ENCODE results near the gene CRY2. TPM values are rescaled to one million over a fixed set of nuclear protein-coding genes. Genes with fewer than 3 reads are reported as not detected.

The CRY2 gene
- total and polyA plus RNA-seq, 10 of the 15 experiments (the other 5 are each of a cell fraction or from before 2014, with no cell fraction given): 1.2 to 14.7 (median 8.1) TPM

DNA sequence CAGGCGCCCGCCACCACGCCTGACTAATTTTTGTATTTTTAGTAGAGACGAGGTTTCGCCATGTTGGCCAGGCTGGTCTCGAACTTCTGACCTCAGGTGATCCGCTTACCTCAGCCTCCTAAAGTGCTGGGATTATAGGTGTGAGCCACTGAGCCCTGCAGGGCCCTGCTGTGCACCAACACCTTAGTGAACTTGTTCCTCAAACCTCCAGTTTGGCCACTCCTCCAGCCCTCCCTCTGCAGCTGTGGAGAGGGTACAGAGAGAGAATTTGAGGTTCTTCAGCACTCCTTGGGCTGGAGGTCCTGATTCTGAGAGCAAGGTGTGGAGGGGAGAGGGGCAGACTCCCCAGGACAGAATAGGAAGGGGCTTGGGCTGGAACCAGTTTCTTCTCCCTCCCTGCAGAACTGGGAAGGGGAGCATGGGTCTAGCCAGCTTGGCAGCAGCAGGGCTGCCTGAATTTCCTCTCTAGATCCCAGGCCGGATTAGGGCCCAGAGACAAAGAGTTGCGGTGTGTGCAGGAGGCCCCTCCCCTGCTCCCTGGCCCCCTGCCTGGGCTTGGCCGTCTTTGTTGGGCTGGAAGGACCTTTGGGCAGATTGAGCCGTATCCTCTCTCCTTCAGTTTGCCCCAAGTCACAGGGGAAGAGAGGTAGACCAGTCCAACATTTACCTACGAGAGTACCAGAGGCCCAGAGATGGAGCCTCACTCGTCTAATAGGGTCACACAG, 72.7 kb downstream of the CRY2 start:
- H3K4me3 ChIP-seq: no peak overlapping the region
- no peak overlapping the region for H2AFZ ChIP-seq (ENCODE audit: control insufficient read depth, low read depth, low read length)
- POLR2A ChIA-PET: interaction anchor here (2.6 kb wide), 1 partner anchor 10 kb away, joined by 27 read pairs; no protein-coding TSS in a partner anchor
- no peak for ATAC-seq
- SMC1A ChIA-PET (ENCODE audit: uncharacterized antibody, unreplicated experiment): interaction anchor here (2.3 kb wide), 1 partner anchor 74 kb away, joined by 10 read pairs; the partner anchor contains the start of gene CRY2
- in situ Hi-C loops (cut with MboI): no loop called here
- TF ChIP-seq CREM (IDR thresholded peaks at IDR 0.05; ENCODE audit: low read depth) (no peak), NRF1 (conservative IDR thresholded peaks at IDR 0.05; ENCODE audit: low read depth, low read length) (no peak)
- TF ChIP-seq, protein P1, sequence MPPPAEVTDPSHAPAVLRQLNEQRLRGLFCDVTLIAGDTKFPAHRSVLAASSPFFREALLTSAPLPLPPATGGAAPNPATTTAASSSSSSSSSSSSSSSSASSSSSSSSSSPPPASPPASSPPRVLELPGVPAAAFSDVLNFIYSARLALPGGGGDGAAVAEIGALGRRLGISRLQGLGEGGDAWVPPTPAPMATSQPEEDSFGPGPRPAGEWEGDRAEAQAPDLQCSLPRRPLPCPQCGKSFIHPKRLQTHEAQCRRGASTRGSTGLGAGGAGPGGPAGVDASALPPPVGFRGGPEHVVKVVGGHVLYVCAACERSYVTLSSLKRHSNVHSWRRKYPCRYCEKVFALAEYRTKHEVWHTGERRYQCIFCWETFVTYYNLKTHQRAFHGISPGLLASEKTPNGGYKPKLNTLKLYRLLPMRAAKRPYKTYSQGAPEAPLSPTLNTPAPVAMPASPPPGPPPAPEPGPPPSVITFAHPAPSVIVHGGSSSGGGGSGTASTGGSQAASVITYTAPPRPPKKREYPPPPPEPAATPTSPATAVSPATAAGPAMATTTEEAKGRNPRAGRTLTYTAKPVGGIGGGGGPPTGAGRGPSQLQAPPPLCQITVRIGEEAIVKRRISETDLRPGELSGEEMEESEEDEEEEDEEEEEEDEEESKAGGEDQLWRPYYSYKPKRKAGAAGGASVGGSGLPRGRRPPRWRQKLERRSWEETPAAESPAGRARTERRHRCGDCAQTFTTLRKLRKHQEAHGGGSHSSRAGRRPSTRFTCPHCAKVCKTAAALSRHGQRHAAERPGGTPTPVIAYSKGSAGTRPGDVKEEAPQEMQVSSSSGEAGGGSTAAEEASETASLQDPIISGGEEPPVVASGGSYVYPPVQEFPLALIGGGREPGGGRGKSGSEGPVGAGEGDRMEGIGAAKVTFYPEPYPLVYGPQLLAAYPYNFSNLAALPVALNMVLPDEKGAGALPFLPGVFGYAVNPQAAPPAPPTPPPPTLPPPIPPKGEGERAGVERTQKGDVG (CRISPR knock-in tag; IDR thresholded peaks at IDR 0.05): no peak
- intact Hi-C loops (cut with micrococcal nuclease; ENCODE audit: unreplicated experiment): no loop called here
- no peaks in the 10 kb centered on the region for H4K20me1 ChIP-seq (ENCODE audit: control insufficient read depth, insufficient read depth)
- RAD21 ChIA-PET (ENCODE audit: unreplicated experiment): interaction anchor here (2.8 kb wide), 1 partner anchor 11 kb away, joined by 29 read pairs; no protein-coding TSS in a partner anchor
- H3K9me3 ChIP-seq (replicated peaks; ENCODE audit: control insufficient read depth, insufficient read depth, low read length): no peaks in the 10 kb centered on the region; the same call in 2 of the 3 replicates
- H3K27me3 ChIP-seq (replicated peaks in 1 of 2; ENCODE audit: control insufficient read depth in 2 of 2, insufficient read depth in 2 of 2, low read length in 1 of 2): peaks cover 6 to 18% of the 10 kb centered on the region in 2 experiments; a peak in 3 of 4 replicates
- peaks cover 0 to 6% of the 10 kb centered on the region in 2 experiments; a peak in 1 of 4 replicates for H3K36me3 ChIP-seq (ENCODE audit: control insufficient read depth in 2 of 2, insufficient read depth in 2 of 2, low read length in 1 of 2)
- no peak overlapping the region for H3K9ac ChIP-seq (ENCODE audit: control insufficient read depth, insufficient read depth, low read length)
- CTCF ChIA-PET: no interaction called here
- WGBS (ENCODE audit: insufficient coverage, insufficient replicate concordance, low lambda C conversion rate, missing lambda C conversion rate): 53% methylated on average over 13 of the region's 13 CpGs
- peaks cover 18% of the 10 kb centered on the region for H3K4me1 ChIP-seq (ENCODE audit: control insufficient read depth, insufficient read depth, low read length)
- BruUV-seq (replicated peaks): no TSS peak
- no peak overlapping the region for H3K27ac ChIP-seq (ENCODE audit: control insufficient read depth, insufficient read depth)
- H3K4me2 ChIP-seq (ENCODE audit: control insufficient read depth, insufficient read depth): no peak overlapping the region
- no peak for DNase-seq (ENCODE audit: low read depth, low spot score)
- no peak for FAIRE-seq
- peaks cover 16% of the 10 kb centered on the region for H3K79me2 ChIP-seq (ENCODE audit: control insufficient read depth, insufficient read depth, low read length)

Measured in GM12878 (cell line).